PFSK-1 (cell line): Measurements from ENCODE around the gene TRIM63.
A peak's percentile ranks its signal among the peaks of the same experiment; 100 is the strongest.

Experiments used
- FOXP2 ChIP-seq: optimal IDR thresholded peaks from 2 replicates; pipeline ENCODE3; 2011; ENCODE audit warnings: borderline replicate concordance, control low read depth, inconsistent platforms; ENCODE audit not compliant: insufficient read depth; ENCODE audit errors: extremely low read length, extremely low read depth
- POLR2AphosphoS5 ChIP-seq: IDR thresholded peaks from 2 replicates; pipeline ENCODE4 v1.6.1; 2012; ENCODE audit warnings: low read depth, mild to moderate bottlenecking, control low read depth, low read length, moderate library complexity
- REST ChIP-seq, 2 experiments: IDR thresholded peaks; 2 replicates each; pipeline versions ENCODE4 v1.6.1 to v1.8.0; 2011 to 2012; ENCODE audit warnings: low read depth in 2 of 2, low read length in 2 of 2, control low read depth in 1 of 2, inconsistent platforms in 1 of 2, mild to moderate bottlenecking in 1 of 2, moderate library complexity in 1 of 2; ENCODE audit not compliant: insufficient read depth in 1 of 2
- SIN3A ChIP-seq: IDR thresholded peaks from 2 replicates; pipeline ENCODE4 v1.6.1; 2012; ENCODE audit warnings: mild to moderate bottlenecking, low read length, moderate library complexity, borderline replicate concordance; ENCODE audit not compliant: insufficient read depth
- TAF1 ChIP-seq: IDR thresholded peaks from 2 replicates; pipeline ENCODE4 v1.6.1; 2012; ENCODE audit warnings: low read length, control low read depth, borderline replicate concordance; ENCODE audit not compliant: insufficient read depth

Gene TRIM63

GRCh38 chr1:26098602-26099001 is 31.2 kb upstream of the TRIM63 start:
- TF ChIP-seq POLR2AphosphoS5: no peak
- TF ChIP-seq TAF1: no peak
- TF ChIP-seq SIN3A: no peak
- no peak for TF ChIP-seq REST (IDR thresholded peaks at IDR 0.05; ENCODE audit: insufficient read depth in 1 of 2, low read depth in 2 of 2, low read length in 2 of 2)
- no peak for TF ChIP-seq FOXP2

DNA sequence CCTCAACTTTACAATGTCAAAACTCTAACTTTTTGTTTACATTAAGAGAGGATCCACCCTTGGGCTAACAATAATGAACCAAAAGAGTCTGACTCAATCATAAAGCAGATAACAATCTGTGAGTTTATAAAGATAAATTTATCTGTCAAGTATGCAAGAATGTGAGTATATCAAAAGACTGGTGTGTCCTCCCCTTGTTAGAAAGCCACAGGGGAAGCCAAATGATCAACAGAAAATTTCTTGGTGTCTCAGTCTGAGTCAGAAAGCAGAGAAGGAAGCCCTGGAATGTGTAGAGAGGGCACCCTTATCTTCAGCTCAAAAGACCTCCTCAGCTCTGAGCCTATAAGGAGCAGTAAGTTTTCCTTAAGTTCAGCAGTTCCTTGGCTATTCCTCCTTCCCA is 30.3 kb upstream of the TRIM63 start:
- TF ChIP-seq TAF1 (no peak), FOXP2 (no peak)

DNA sequence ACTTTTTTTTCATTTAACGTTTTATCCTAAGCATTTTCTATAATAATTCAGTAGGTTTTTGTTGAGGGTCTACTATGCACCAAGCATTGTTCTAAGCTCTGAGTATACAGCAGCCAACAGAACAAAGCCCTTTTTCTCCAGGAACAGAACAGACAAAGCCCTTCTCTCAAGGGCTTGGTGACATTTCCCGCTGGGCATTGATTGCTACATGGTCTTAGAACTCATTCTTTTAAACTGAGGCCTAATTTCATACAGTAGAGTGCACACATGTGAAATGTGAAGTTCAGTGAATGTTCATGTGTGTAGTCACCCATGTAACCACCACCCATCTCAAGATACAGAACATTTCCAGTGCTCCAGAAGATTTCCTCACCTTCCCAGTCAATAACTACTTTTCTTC is 29.0 kb upstream of the TRIM63 start:
- no peak for TF ChIP-seq FOXP2
- no peak for TF ChIP-seq TAF1
- no peak for TF ChIP-seq POLR2AphosphoS5
- TF ChIP-seq REST (IDR thresholded peaks at IDR 0.05; ENCODE audit: insufficient read depth in 1 of 2, low read depth in 2 of 2, low read length in 2 of 2): no peak
- no peak for TF ChIP-seq SIN3A

- no peak for TF ChIP-seq SIN3A
- no peak for TF ChIP-seq POLR2AphosphoS5
- TF ChIP-seq TAF1: no peak
- TF ChIP-seq FOXP2: peak; percentile 33
- no peak for TF ChIP-seq REST (IDR thresholded peaks at IDR 0.05; ENCODE audit: insufficient read depth in 1 of 2, low read depth in 2 of 2, low read length in 2 of 2)
These were observed 27.4 kb upstream of the TRIM63 start for GRCh38 chr1:26094677-26095383.

- no peak for TF ChIP-seq POLR2AphosphoS5
- no peak for TF ChIP-seq FOXP2
- TF ChIP-seq SIN3A: no peak
- TF ChIP-seq TAF1: no peak
- no peak for TF ChIP-seq REST (IDR thresholded peaks at IDR 0.05; ENCODE audit: insufficient read depth in 1 of 2, low read depth in 2 of 2, low read length in 2 of 2)
These were observed 26.7 kb upstream of the TRIM63 start for GRCh38 chr1:26094076-26094669.
